ENCODE measurements around the gene RAB11B. TPM values are rescaled to one million over a fixed set of nuclear protein-coding genes. Genes with fewer than 3 reads are reported as not detected.

RAB11B gene
- total RNA-seq: 53.3 and 120 TPM in 2 replicates

DNA sequence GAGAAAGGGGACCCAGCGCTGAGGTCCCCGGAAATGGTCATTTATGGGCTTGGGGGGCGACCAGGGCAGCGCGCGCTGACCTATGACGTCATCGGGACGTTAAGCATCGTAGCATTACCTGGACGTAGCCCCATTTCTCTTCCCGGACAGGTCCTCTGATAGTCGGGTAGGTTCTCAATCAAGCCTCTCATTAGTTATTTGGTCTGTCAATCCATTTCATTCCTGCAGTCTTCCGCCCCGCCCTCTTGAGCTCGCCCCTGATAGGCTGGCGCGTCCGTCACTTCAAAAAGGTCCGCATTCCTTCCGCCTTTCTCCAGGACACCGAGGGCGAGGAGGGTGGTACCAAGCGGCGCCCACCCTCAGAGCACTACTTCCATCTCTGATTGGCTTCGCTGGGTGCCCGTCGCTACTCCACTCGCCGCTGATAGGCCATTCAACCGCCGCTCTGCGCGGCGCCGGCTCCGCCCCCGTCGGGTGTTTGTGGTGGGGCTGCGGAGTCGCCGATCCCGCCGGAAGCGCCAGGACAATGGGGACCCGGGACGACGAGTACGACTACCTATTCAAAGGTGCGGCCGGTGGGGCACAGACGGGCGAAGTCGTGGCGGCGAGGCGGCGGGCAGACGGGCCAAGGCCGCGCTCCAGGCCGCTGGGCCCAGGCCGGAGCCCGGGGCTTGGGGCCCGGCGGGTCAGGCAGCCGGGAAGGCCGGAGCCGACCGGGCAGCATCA is at the start of gene RAB11B:
RAB11B (plus strand) TSS at position 470 of the 726 bp plus-strand sequence; CDS start at position 527, 57 bp downstream.

DNA sequence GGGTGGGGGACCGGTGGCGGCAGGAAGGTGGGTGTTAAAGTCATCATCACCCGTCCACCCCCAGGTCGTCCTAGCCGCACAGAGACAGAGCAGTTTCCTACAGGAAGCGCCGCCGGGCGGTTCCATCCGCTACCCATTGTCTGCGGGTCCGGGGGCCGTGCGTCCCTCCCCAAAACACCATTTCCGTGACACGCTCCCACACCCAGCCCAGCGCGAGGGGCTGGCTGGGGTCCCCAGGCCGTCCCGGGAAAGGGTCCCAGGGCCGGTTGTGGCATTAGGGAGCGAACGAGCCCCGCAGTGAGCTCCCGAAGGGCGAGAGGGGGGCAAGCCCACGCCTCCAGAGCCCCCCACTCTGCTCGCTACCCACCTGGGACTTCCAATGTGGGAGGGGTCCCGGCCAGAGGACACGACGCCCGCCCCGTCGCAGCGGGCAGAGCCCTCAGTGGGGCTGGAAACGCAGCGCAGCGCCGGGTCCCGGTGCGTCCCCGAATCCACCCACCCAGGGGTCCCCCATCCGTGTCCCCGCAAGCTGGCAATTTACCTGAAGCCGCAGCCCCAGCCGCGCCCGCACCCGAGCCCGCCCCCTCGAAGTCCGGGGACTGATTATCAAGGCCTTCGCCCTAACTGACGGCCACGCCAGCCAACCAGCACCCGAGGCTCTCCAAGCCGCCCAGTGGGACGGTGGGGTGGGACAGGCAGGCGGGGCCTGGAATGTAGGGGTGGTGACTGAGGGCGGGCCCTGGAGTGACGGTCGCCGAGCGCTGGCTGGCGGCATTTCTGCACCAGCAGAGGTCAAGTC is 47.3 kb upstream of the RAB11B start, which contains the start of gene KANK3:
KANK3 (minus strand) TSS at position 579 of the 799 bp plus-strand sequence. CDS start 5,434 bp downstream, outside the sequence.

DNA sequence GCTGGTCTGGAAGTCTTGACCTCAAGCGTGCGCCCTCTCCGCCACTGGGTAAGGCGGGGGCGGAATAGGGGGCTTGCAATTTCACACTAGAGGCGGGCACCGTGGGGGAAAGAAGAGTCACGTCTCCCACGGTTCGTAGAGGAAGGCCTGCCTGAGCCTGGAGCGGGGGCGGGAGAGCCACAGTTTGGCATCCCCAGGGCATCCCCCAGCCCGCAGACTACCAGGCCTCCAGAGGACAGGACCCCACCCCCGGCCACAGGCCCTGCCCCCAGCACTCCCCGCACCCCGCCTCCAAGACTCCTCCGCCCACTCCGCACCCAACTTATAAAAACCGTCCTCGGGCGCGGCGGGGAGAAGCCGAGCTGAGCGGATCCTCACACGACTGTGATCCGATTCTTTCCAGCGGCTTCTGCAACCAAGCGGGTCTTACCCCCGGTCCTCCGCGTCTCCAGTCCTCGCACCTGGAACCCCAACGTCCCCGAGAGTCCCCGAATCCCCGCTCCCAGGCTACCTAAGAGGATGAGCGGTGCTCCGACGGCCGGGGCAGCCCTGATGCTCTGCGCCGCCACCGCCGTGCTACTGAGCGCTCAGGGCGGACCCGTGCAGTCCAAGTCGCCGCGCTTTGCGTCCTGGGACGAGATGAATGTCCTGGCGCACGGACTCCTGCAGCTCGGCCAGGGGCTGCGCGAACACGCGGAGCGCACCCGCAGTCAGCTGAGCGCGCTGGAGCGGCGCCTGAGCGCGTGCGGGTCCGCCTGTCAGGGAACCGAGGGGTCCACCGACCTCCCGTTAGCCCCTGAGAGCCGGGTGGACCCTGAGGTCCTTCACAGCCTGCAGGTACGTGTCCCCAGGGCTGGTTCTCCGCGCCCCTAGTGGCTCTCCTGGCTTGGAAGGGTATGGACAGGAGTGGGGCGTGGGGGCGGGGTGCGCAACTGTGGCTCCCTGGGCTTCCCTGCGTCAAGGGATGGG is 26.1 kb upstream of the RAB11B start, which contains the start of gene ANGPTL4:
ANGPTL4 (plus strand) TSS at position 353 of the 969 bp plus-strand sequence; CDS start at position 520, 167 bp downstream.

DNA sequence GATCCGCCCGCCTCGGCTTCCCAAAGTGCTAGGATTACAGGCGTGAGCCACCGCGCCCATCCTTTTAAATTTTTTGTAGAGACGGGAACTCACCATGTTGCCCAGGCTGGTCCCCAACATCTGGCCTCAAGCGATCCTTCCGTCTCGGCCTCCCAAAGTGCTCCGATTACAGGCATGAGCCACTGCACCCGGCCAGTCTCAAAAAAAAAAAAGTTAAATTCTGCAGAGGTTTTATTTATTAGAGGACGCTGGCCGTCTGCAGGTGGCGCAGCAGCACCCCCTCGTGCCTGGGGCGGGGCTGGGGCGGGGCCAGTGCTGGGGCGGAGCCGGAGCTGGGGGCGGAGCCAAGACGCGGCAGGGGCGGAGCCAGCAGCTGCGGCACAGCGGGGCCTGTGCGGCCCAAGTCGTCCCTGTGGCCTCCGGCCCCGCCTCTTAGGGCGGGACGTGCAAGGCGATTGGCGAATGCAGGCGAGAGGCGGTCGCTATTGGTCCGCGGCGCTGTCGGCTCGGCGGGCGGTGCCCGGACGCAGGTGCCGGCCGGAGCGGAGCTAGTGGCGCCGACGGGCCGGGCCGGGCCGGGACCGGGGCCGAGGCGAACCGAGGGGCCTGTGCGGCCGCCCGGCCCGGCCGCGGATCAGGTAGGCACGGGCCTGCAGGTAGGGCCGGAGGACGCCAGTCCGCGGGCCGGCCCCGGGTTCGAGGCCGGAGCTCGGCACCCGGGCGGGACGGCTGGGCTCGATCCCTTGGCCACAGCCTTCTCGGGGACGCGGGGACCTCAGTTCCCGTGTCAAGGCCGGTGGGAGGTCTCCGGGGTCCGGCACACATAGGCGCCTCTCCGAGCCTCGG is 22.8 kb downstream of the RAB11B start, which contains the start of gene MARCHF2:
MARCHF2 (plus strand) TSS at position 523 of the 846 bp plus-strand sequence. CDS start 8,536 bp downstream, outside the sequence.

DNA sequence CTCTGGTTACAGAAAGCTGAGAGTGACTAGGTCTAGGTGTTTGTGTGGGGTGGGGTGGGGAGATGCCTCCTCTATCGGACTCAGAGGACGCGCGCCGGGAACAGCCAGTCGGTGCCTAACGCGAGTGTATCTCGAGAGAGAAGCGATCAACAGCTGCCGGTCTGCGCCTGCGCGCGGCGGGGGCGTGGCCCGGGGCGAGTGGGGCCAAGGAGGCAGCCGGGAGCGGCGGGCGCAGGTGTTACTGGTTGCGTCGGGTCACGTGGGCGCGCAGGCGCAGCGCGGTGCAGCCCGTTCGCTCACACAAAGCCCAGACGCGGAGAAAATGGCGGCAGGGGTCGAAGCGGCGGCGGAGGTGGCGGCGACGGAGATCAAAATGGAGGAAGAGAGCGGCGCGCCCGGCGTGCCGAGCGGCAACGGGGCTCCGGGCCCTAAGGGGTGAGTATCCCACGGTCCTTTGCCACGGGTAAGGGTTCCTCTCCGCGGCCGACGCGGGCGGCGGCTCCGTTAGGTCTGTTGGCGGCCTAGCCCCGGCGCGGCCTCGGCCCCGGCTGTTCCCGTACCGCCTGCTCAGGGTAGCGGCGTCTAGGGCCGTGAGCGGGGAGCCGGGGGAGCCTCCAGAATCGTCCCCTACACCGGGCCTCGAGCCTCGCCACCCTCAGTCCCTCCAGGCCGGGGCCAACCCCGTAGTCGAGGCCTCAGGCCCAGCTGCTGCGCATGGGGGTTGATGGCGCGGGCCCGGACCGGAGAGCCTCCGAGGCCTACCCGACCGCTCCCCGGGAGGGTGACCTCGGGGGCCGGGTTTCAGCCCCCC is 54.7 kb downstream of the RAB11B start, which contains the start of gene HNRNPM:
HNRNPM (plus strand) TSS at position 299 of the 811 bp plus-strand sequence; CDS start at position 323, 24 bp downstream.

Other genes with a start within 250 kb of the RAB11B start
- gene FBN3, start 240.8 kb upstream of the RAB11B start, total RNA-seq: not detected in 2 replicates
- 5.8 and 8.1 TPM in 2 replicates for gene CERS4, start 181.0 kb upstream of the RAB11B start, total RNA-seq
- 6.8 and 9.8 TPM in 2 replicates for gene CD320, start 82.0 kb upstream of the RAB11B start, total RNA-seq
- gene NDUFA7, start 69.0 kb upstream of the RAB11B start, total RNA-seq: 18.7 and 24.3 TPM in 2 replicates
- gene RPS28, start 68.9 kb upstream of the RAB11B start, total RNA-seq: 316 and 569 TPM in 2 replicates
- gene KANK3, start 47.1 kb upstream of the RAB11B start, total RNA-seq: 0.57 and 1.7 TPM in 2 replicates
- 3.4 and 5.9 TPM in 2 replicates for gene ANGPTL4, start 26.2 kb upstream of the RAB11B start, total RNA-seq
- 38.3 and 43.4 TPM in 2 replicates for gene MARCHF2, start 22.9 kb downstream of the RAB11B start, total RNA-seq
- 34.9 and 76.1 TPM in 2 replicates for gene HNRNPM, start 54.6 kb downstream of the RAB11B start, total RNA-seq
- gene PRAM1, start 112.3 kb downstream of the RAB11B start, total RNA-seq: 0.14 TPM in 1 of 2 replicates, not detected in the other
- 0.68 and 5.3 TPM in 2 replicates for gene ZNF414, start 123.8 kb downstream of the RAB11B start, total RNA-seq
- gene MYO1F, start 187.1 kb downstream of the RAB11B start, total RNA-seq: not detected in 2 replicates
- gene ADAMTS10, start 220.4 kb downstream of the RAB11B start, total RNA-seq: 0.36 TPM in 1 of 2 replicates, not detected in the other
- gene NFILZ, start 240.3 kb downstream of the RAB11B start, total RNA-seq: not detected in 2 replicates